GM13976 (cell line): ENCODE measurements around the gene TMEM95.

Experiments used
- DNase-seq: peaks from one replicate; pipeline ENCODE4 v3.0.0; 2012; ENCODE audit warnings: low spot score
- CTCF ChIP-seq: IDR thresholded peaks from 2 replicates; pipeline ENCODE4 v1.5.1; 2012; ENCODE audit warnings: borderline replicate concordance, mild to moderate bottlenecking; ENCODE audit not compliant: insufficient read depth; ENCODE audit errors: extremely low read depth, missing control alignments, control extremely low read depth
- in situ Hi-C: fragments of 300-500 bp; cut with MboI; formaldehyde crosslinking; loops from one replicate; pipeline ENCODE4 v1.12.0; 2022; ENCODE audit warnings: low sequenced_read_pairs, mixed read lengths, inconsistent platforms; ENCODE audit not compliant: unreplicated experiment

Gene TMEM95

GRCh38 chr17:7396147-7396546, 41.2 kb downstream of the TMEM95 start:
- in situ Hi-C loops = no loop called here
- no peak for TF ChIP-seq CTCF
- DNase-seq = no peak

GRCh38 chr17:7398612-7399011, 43.7 kb downstream of the TMEM95 start:
- no peak for TF ChIP-seq CTCF
- no peak for DNase-seq
- in situ Hi-C loops = no loop called here

- TF ChIP-seq CTCF = no peak
- no peak for DNase-seq
- in situ Hi-C loops = no loop called here
These were observed 48.2 kb downstream of the TMEM95 start for GRCh38 chr17:7403043-7403726.

GRCh38 chr17:7403727-7403976, 48.7 kb downstream of the TMEM95 start:
- in situ Hi-C loops = no loop called here
- no peak for TF ChIP-seq CTCF
- DNase-seq = no peak

- TF ChIP-seq CTCF = no peak
- peak; percentile 97 for DNase-seq
- in situ Hi-C loops = no loop called here
These were observed 49.2 kb downstream of the TMEM95 start, which contains the start of gene TMEM256 for GRCh38 chr17:7403977-7404736. Gene TMEM256 (minus strand): TSS chr17:7404097. CDS start chr17:7404084, 13 bp downstream.

- TF ChIP-seq CTCF = no peak
- no peak for DNase-seq
- in situ Hi-C loops = no loop called here
These were observed 49.9 kb downstream of the TMEM95 start for GRCh38 chr17:7404737-7405349.
